ENCODE data around the gene TNFSF11.

- TF ChIP-seq POLR2A (IDR thresholded peaks at IDR 0.05): no peak
- no peak for TF ChIP-seq CTCF (IDR thresholded peaks at IDR 0.05)
- no peak for TF ChIP-seq EP300 (IDR thresholded peaks at IDR 0.05)
These were observed 29.0 kb downstream of the TNFSF11 start for GRCh38 chr13:42602906-42603305.
